ENCODE measurements around the gene PISD. TPM values are rescaled to one million over a fixed set of nuclear protein-coding genes. Genes with fewer than 3 reads are reported as not detected.

PISD gene
- polyA plus RNA-seq, 1 donor, result 21.8 TPM

DNA sequence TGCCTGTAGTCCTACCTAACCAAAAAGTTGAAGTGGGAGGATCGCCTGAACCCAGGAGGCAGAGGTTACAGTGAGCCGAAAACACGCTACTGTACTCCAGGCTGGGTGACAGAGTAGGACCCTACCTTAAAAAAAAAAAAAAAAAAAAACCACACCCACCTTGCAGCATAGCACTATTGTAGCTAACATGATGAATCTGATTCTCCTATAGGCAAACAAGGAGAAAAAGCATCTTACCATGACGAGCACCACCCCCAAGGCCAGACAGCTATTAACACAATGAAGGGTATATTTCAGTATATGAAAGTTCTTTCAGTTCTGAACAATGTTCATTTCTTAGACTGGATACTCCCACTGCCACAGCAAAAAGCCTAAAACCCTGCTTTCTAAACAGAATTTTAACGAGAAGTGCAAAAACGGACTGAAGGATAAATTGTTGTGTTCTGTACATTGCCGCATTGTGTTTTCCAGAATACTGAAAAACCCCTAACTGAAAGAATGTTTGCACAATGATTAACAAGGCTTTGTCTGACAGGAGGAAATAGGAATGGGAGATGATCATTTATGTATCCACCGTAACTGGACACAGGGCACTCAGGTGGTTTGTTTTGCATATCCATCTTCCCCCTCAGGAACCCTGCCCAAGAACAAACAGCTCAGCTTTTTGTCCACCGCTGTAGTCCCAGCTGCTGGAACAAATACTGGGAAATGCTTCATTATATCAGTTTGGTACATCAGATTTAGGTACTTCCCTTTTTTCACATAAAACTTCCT is 8.9 kb downstream of the PISD start:
- no peak for DNase-seq

DNA sequence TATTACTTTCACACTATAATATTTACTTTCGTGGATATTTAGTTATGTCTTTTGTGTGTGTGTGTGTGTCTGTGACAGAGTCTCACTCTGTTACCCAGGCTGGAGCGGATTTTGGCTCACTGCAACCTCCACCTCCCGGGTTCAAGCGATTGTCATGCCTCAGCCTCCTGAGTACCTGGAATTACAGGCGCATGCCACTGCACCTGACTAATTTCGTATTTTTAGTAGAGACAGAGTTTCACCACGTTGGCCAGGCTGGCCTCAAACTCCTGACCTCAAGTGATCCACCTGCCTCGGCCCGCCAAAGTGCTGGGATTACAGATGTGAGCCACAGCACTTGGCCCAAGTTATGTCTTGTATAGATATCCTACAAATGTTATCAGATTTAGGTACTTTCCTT is 9.9 kb downstream of the PISD start:
- DNase-seq, result no peak

DNA sequence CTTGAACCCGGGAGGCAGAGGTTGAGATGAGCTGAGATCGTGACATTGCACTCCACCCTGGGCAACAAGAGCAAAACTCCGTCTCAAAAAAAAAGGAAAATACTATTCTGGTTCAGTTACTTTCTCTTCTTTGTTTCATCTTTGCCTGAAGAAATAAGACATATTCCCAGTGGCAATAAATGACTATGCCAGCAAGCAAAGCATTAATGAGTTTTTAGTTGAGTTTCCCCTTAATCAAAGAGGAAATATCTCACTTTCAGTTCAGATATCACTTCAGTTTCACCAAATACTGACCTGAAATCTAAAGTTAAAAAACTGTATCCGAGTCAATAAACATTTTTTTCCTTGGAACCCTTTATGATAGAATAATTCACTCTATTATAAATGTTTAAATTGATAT is 10.4 kb downstream of the PISD start:
- no peak for DNase-seq

DNA sequence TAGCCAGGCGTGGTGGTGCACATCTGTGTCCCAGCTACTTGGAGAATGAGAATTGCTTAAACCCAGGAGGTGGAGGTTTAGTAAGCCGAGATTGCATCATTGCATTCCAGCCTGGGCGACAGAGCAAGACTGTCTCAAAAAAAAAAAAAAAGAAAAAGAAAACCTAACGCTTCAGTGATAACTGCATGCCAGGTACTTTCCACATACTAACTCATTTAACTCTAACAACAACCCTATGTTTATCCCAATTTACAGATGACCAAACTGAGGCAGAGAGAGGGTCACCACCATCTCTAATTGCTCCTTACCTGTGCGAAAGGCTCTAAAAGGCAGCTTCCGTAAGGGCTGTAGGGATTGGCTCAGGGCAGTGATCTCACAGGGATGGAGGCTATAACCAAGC is 11.6 kb downstream of the PISD start:
- DNase-seq, result no peak

DNA sequence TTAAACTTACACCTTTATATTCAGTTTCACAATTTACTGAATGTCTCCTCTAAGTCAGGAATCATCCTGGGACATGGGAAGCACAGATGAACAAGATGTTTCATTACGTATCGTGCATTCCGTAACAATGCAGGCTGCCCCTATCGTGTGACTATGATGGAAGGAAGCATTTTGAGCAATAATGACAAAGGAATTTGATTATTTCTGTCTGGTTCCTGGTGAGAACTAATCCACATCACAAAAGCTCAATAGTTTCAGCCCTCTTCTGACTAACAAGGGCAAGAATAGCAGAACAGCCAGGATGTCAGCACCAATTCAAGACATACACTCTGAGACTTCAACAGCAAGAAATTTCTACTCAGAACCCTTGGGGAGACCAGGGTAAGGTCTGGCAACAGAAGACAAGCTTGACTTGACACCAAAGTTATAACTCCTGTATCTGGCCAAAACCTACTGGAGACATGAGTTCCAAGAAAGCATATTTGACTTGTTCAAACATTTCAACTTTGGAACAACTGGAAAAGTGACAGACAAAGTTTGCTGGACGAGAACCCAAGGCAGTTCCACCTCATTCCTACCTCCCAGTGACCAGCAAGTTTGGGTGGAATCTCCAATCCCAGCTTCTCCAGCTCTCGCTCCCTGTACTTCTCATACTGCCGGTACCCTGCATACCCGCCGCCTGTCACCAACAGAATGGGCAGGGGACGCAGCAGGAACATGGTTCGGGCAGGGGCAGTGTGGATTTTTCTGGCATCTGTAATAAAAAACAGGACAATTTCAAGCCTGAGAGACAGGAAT is 14.3 kb downstream of the PISD start:
- DNase-seq, result no peak

DNA sequence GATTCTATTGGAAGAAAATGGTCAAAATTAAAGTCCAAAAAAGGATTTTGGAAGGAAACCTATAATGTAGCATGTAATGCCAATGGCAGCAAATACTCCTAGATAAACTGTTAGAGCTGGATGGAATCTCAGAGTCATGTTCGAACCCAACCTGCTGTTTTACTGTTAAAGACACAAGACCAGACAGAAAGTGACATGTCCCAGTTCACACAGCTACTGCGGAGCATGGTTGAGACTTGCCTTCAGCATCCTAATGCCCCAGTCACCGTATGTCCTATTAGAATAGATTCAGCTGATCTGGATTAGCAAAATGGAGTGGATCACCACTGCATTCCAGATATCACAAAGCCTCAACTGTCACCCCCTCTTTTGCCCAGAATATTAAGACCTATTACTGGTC is 14.9 kb downstream of the PISD start:
- no peak for DNase-seq

DNA sequence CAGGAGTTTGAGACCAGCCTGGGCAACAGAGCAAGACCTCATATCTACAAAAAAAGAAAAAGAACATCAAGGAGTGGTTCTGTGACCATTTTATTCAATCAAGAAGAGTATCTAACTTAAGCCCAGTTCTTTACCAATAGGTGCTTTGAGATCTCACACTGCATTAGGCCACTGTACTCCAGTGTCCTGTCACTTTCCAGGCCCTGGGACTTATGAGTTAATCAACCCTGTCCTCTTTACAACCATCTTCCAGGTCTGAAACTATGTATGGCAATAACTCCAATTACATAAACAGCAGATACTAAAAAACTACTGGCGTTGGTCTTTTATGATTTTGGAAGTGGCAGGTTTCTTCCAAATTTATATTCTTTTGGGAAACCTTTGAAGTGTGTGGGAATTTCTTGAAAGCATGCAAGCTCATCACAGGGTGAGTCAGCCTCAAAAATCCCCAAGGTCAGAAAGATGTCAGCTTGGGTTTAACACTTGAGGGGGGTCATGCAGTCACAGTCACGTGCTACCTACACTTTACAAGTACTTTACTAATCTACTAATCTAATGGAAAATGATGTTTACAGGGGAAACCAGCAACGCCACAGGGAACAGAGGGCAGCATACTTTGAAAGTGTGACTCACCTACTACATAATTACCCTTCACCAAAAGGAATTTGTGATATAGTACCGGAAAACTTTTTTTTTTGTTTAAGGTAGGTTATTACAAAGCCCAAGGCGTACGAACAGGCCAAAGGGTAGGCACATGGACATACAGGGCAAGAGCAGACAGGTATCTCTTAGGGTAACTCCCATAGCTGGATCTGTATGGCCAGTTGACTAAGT is 15.6 kb downstream of the PISD start:
- DNase-seq, result no peak

DNA sequence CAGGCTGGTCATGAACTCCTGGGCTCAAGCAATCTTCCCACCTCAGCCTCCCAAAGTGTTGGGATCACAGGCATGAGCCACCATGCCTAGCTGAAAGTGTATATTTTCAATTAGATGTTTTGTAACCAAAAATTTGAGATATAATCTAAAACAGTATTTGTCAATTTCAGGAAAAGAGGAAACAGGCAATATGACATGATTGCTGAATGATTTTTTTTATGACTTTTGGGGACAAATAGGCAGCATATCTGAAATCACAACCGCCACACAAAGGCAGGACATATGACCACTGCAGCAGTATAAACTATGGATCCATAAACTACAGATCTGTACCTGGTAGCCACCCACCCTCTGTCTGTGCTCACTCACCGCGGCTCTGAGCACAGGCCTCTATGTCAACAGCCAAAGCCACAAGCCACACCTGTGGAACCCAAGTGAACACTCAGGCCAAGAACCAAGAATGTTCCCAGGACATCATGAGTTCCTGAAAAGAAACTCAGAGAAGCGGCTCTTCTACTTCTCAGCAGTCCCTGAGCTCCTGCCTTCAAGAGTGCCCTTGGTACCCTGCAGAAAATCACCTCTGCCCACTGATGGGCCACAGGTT is 22.5 kb downstream of the PISD start:
- no peak for DNase-seq

DNA sequence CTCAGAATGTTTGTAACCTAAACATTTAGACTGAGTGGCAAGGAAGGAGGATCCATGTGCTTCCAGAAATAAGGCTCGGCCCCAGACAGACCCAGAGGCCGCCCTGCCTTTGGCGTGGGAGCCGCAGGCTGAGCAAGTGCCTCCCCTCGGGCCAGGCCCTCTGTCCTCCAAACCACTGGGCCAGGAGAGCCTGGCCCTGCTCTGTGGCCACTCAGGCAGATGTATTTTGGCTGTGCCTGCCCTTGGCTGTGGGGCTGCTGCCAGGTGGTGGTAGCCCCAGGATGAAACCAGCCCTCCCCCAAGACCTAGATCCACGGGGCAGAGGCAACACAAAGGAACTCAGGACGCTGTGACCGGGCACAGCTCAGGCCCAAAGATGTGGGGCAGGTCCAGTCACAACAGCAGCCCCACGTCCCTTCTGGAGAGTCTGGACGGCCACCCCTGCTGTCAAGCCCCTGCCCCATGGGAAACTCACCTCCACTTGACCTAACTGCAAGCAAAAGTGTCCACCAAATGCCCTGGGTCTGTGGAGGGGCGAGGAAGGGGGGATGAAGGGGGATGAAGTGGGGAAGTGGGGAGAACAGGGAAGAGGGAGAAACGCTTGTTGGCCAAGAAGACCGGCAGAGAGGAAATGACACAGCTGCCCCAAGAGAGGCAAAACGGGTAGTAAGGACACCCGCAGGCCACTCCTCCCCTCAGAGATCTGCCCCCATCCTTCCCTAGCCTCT is 24.0 kb downstream of the PISD start:
- DNase-seq, result no peak

DNA sequence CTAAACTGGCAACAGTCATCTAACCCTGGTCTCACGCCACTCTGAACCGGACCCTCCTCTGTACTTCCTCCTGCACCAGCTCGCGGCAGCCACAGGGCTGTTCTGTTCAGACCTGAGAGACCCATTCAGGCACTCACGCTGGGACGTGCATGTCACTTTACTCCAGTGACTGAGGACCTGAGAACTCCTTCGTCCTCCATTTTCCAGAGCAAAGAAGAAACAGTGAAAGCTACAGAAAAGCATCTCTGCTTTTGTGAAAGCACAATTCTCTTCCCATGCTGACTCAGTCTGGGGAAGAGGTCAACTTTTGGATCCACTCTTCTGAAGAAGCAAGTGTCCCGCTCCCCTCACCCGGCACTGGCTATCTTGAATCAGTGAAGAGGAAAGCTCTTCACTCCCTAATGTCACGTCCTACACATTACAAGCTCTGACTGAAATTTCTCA is 24.5 kb downstream of the PISD start:
- no peak for DNase-seq

DNA sequence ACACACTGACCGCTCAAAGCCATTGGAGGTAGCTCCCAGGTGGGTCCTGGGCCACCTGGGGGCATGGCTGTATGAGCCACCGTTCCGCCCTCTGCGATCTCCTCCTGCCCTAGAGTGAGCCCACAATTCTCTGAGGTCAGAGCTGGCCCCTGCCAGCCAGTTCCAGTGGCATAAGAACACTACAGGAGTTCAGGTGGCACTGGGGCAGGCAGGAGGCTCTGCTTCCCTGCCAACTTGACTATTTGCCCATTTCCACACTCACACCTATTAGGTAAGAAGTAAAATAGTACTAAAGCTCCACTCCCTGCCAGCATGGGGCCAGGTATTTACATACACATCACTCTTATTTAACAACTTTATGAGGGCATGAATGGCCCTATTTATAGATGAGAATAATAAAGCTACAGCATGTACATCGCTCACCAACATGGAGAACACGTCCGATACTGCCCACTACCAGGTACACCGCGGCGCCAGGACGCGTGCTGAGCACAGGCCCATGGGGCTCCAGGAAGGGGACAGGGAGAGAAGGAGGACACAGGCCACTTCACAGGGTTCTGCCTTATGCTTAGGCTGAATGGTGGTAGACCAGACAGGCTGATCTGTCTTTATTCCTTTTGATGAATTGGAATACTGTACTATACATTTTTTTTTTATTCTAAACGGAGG is 26.2 kb downstream of the PISD start:
- DNase-seq, result no peak

DNA sequence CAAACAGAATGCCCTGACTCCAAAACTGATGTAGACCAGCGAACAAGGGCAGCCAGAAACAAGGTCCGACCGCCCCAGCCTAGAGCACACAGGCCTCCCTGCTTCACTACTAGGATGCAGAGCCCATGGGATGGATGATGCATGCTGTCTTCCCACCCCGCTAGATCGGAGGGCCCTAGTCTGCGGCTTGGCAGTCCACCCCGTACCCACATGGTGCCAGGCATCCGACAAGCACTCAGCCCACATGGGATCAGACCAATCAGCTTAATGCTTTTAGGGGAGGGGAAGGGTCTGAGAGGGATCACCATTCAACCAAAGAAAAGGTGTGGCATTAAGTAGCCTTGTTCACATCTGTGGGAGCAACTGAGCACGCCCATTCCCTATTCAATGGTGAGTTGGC is 30.6 kb downstream of the PISD start:
- no peak for DNase-seq

DNA sequence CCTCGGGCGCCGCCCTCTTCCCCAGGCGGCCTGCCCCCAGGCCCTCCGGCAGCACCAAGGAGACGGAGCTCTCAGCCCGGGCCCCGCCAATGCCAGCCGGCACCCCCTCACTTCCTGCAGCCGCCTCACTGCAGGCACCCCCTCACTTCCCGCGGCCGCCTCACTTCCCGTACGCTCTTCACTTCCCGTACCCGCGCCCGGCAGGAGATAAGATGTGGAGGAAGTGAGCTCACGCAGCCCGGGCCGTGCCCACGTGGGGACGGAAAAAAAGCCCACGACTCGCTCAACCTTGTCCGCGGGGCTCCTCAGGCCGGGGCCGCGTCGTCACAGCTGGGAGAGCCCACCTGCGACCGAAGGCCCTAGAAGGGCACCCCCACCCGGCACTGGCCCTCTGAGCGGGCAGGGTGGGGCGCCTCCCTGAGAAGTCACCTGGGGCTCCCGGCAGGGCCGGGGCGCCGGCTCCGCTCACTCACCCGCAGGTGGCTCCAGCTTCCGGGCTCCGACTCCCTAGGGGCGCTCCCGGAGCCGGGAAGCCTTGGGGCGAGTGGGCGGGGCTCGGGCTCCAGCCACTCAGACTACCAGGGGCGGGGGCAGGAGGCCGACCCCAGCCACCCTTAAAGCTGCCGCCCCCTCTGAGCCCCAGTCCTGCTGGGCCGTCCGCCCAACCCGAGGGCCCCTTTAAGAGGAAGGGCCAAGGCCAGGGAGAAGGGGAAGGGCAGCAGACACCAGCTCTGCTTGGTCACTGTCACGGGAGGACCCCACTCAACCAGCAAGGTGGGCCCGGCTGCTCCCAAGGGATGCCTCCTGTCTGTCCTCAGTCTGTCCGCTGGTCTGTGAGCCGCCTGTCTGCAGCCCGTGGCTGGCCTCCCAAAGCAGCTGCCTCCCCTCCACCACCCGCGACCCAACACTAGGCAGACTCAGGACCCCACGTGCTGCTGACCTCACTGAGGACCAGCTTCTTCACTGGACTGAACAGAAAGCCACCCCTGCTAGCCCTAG is 31.4 kb downstream of the PISD start:
- peak; percentile 68 for DNase-seq

DNA sequence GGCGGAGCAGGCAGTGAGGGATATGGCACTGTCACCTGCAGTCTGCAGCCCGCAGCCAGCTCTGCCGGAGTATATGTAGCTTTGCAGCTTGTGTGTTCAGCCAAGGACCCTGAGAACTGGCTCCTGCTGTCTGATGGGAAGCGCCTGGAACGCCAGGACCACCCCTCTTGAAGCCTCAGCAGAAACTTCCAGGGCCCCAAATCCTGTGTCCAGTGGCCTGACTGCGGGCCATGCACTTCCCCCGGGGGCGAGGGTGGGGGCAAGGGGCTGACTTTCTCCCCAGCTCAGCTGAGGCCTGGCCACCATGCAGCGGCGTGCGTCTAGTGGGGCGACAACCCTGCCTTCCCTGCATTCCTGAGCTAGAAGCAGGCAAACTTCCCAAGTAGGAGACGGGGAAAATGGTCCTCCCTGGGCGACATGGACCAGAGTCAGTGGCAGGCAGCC is 32.3 kb downstream of the PISD start:
- no peak for DNase-seq

DNA sequence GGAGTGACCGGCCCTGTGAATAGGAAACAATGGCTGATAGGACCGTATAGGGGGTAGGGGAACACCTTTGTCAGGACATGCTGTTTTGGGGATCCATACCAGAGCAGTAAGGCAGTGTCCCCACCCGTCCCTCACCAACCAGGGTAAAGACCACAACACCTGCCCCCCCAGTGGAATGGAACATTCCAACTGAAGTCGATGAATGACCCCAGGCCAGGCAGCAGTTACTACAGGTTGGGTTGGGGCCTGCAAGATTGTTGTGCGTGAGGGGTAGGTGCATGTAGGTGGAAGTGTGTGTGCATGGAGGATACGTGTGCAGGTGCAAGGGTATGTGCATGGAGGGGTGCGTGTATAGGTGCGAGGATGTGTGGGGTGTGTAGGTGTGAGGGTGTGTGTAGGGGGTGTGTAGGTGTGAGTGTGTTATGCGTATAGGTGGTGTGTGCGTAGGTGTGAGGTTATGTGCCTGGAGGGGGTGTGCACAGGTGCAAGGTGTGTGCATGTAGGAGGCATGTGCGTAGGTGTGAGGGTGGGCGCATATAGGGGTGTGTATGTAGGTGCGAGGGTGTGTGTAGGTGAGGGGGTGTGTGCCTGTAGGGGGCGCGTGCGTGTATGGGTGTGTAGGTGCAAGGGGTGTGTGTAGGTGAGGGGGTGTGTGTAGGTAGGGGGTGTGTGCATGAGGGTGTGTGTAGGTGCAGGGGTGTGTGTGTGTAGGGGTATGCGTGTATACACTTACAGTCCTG is 32.9 kb downstream of the PISD start:
- DNase-seq, result no peak

DNA sequence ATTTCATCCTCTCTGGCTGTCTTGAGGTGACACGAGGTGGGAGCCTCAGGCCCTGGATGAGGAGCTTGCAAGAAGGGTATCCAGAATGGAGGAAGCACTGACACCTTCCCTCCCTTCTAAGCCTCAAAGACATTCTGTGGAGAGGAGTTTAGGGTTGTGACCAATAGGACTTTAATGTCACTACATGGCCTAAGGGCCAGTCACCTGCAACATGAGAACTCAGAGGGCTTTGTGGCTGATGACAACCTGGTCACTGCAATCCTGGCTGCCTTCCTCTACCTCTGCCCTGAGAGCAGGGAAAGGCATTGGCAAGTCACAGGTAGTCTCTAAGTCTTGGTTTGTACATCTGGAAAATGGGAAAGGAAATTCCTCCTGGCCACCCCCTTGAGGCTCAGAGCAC is 33.7 kb downstream of the PISD start:
- no peak for DNase-seq

DNA sequence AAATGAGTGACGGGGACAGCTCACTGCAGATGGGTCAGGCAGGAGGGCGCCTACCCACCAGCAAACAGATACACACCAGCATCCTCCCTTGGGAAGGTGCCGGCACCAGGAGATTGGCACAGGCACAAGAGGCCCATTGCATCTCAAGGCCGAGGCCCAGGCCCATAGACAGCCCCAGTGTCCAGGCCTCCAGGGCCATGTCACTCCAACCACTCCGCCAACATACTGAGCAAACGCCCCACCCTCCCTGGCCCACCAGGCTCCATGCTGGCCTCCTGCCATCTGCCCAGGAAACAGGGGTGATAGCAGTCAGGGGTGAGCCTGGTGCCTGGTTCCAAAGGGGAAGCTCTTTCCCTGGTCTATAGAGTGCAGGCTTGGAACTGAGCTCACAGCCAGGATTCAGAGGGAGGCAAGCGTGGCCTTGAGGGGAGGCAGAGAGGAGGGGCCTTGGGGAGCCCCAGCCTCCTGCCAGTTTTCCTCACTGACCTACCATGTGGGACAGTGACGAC is 34.7 kb downstream of the PISD start:
- no peak for DNase-seq

DNA sequence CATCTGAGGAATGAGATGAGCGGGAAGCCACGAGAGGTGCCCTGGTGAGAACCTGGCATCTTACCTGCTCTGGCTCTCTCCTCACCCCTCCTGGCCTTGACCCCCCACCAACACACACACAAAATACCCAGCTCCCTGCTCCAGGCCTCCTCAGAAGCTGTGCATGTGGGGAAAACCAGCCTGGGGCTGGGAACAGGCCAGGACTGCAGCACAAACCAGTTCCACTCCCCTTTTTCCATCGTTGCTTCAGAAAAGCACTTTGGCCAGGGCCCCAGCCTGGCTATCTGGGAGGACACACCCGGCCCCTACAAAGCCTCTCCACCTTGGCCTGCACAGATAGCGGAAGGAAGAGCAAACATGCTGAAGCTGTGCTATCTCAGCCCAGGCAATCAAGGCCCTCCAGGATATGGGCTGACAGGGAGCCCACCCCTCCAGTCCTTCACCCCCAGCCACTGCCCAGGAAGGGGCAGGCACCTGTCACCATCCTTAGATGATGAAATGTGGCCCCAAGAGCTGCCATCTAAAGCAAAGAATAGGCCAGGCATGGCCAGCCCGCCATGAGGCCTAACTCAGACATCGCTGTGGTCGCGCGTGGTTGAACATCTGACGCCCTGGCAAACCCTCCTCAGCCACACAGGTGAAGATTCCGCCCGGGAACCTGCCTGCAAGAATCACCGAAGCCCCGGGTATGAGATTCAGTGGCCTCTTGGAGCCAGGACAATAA is 35.4 kb downstream of the PISD start:
- peak; percentile 79 for DNase-seq
